HEK293 (cell line): Measurements from ENCODE around the gene CRYBG2.
A peak's percentile ranks its signal among the peaks of the same experiment; 100 is the strongest.

ENCODE experiments used
- CTCF ChIA-PET: fragments of 350-600 bp; formaldehyde crosslinking; extraction: SDS; loops from one replicate; lab custom pipeline; 2021; ENCODE audit warnings: antibody characterized with exemption; lab: Yijun Ruan, JAX
- POLR2A ChIA-PET: fragments of 300-600 bp; formaldehyde crosslinking; extraction: SDS; loops from one replicate; lab custom pipeline; 2020; ENCODE audit warnings: antibody characterized with exemption, inconsistent platforms; lab: Yijun Ruan, JAX
- H3K27ac ChIP-seq: fragments of 200-500 bp; sonication (Bioruptor generic); 2 replicates; pipeline ENCODE4 v1.5.1; 2014; ENCODE audit warnings: low read depth, low read length, control low read depth, inconsistent platforms; ENCODE audit errors: extremely low read depth
- H3K36me3 ChIP-seq, 2 experiments: fragments of 200-500 bp in 1 of 2; sonication (Bioruptor generic) in 1 of 2; 1 replicate in 1 of 2; 2 replicates in 1 of 2; pipeline ENCODE4 v1.5.1; 2014 to 2017; ENCODE audit warnings: inconsistent platforms in 2 of 2, low read length in 2 of 2; ENCODE audit not compliant: control insufficient read depth in 2 of 2, insufficient read depth in 1 of 2
- H3K4me1 ChIP-seq: fragments of 200-500 bp; sonication (Bioruptor generic); 2 replicates; pipeline ENCODE4 v1.5.1; 2014; ENCODE audit warnings: mild to moderate bottlenecking, low read length, inconsistent platforms; ENCODE audit not compliant: control insufficient read depth, insufficient read depth
- H3K4me3 ChIP-seq: 2 replicates; pipeline ENCODE4 v1.5.1; 2011; ENCODE audit warnings: low read depth, mild to moderate bottlenecking, control low read depth, low read length, moderate library complexity
- H3K9me3 ChIP-seq: fragments of 200-500 bp; sonication (Bioruptor generic); 2 replicates; pipeline ENCODE4 v1.5.1; 2014; ENCODE audit warnings: low read depth, low read length, inconsistent platforms; ENCODE audit not compliant: control insufficient read depth, insufficient read depth
- MYNN ChIP-seq: fragments of 450-650 bp; formaldehyde crosslinking; IDR thresholded peaks from 2 replicates; pipeline ENCODE4 v1.5.1; 2016; ENCODE audit warnings: missing biosample characterization, missing genetic modification characterization, borderline replicate concordance
- SCRT1 ChIP-seq: fragments of 450-650 bp; formaldehyde crosslinking; IDR thresholded peaks from 2 replicates; pipeline ENCODE4 v1.5.1; 2016; ENCODE audit warnings: missing biosample characterization, missing genetic modification characterization, borderline replicate concordance
- SP2 ChIP-seq: fragments of 450-650 bp; formaldehyde crosslinking; IDR thresholded peaks from 2 replicates; pipeline ENCODE4 v1.5.1; 2016; ENCODE audit warnings: missing biosample characterization, missing genetic modification characterization
- SP3 ChIP-seq: fragments of 450-650 bp; formaldehyde crosslinking; IDR thresholded peaks from 2 replicates; pipeline ENCODE4 v1.5.1; 2016; ENCODE audit warnings: missing biosample characterization, missing genetic modification characterization
- YY2 ChIP-seq: fragments of 450-650 bp; formaldehyde crosslinking; IDR thresholded peaks from 2 replicates; pipeline ENCODE4 v1.5.1; 2016; ENCODE audit warnings: missing biosample characterization, missing genetic modification characterization
- ZBTB20 ChIP-seq: fragments of 450-650 bp; formaldehyde crosslinking; IDR thresholded peaks from 2 replicates; pipeline ENCODE4 v1.5.1; 2016; ENCODE audit warnings: missing biosample characterization, missing genetic modification characterization
- ZBTB6 ChIP-seq: fragments of 450-650 bp; formaldehyde crosslinking; IDR thresholded peaks from 2 replicates; pipeline ENCODE4 v1.5.1; 2017; ENCODE audit warnings: missing biosample characterization, missing genetic modification characterization
- ZIC2 ChIP-seq: fragments of 450-650 bp; formaldehyde crosslinking; IDR thresholded peaks from 2 replicates; pipeline ENCODE4 v1.5.1; 2016; ENCODE audit warnings: missing biosample characterization, missing genetic modification characterization
- ZNF148 ChIP-seq: fragments of 450-650 bp; formaldehyde crosslinking; IDR thresholded peaks from 2 replicates; pipeline ENCODE4 v1.5.0; 2017; ENCODE audit warnings: missing biosample characterization, missing genetic modification characterization, borderline replicate concordance
- ZNF423 ChIP-seq: fragments of 450-650 bp; formaldehyde crosslinking; IDR thresholded peaks from 2 replicates; pipeline ENCODE4 v1.5.1; 2016; ENCODE audit warnings: missing biosample characterization, missing genetic modification characterization
- ZNF449 ChIP-seq: fragments of 450-650 bp; formaldehyde crosslinking; IDR thresholded peaks from 2 replicates; pipeline ENCODE4 v1.5.1; 2017; ENCODE audit warnings: missing biosample characterization, mild to moderate bottlenecking, missing genetic modification characterization, moderate library complexity
- ZNF501 ChIP-seq: fragments of 450-650 bp; formaldehyde crosslinking; IDR thresholded peaks from 2 replicates; pipeline ENCODE4 v1.5.1; 2016; ENCODE audit warnings: missing biosample characterization, missing genetic modification characterization
- ZNF571 ChIP-seq: fragments of 450-650 bp; formaldehyde crosslinking; IDR thresholded peaks from 2 replicates; pipeline ENCODE4 v1.5.0; 2017; ENCODE audit warnings: missing biosample characterization, missing genetic modification characterization
- ZNF585B ChIP-seq: fragments of 450-650 bp; formaldehyde crosslinking; IDR thresholded peaks from 2 replicates; pipeline ENCODE4 v1.5.1; 2016; ENCODE audit warnings: missing biosample characterization, missing genetic modification characterization
- ZNF596 ChIP-seq: fragments of 450-650 bp; IDR thresholded peaks from 2 replicates; pipeline ENCODE4 v1.5.0; 2018; ENCODE audit warnings: missing biosample characterization, mild to moderate bottlenecking, missing genetic modification characterization, moderate library complexity
- ZNF792 ChIP-seq: fragments of 450-650 bp; formaldehyde crosslinking; IDR thresholded peaks from 2 replicates; pipeline ENCODE4 v1.5.1; 2016; ENCODE audit warnings: missing biosample characterization, missing genetic modification characterization
- TF ChIP-seq, protein P1 (sequence below): fragments of 450-650 bp; formaldehyde crosslinking; IDR thresholded peaks from 2 replicates; pipeline ENCODE4 v1.5.1; 2016; ENCODE audit warnings: missing biosample characterization, missing genetic modification characterization

CRYBG2 gene

DNA sequence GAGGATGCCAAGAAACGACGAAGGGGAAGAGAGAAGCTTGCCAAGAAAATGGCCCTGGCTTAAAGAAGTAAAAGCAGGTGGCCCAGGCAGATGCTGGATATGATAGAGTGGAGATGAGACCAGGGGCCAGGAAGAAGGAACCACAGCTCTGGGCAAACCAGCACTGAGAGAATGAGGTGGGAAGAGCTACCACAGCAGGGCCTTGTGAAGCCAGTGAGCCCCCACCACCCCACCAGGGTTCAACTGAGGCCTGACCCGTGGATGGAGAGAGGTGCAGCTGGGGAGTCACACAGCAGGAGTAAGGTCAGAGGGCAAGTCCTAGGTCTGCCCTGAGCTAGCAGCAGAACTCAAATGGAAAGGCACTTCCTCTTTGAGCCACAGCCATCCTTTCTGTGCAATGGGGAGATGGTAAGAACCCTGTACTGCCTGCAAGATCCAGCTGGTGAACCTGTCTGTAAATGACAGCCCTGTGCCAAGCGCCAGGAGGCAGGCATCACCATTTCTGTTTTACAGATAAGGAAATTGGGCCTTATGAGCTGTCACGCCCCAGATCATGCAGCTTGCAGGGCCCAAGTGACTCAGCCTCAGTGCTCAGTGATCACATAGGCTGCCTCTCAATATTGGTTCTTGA is 65.5 kb downstream of the CRYBG2 start:
- Histone ChIP-seq H3K4me1 (no peaks in the 10 kb centered on the region), H3K4me3 (no peak overlapping the region)
- TF ChIP-seq SP3 (tag by site-specific recombination) = no peak
- TF ChIP-seq ZBTB20 (tag by site-specific recombination) = peak; percentile 76
- no peak for TF ChIP-seq ZIC2
- TF ChIP-seq, all 188 proteins: peak for 1
- POLR2A ChIA-PET = interaction anchor here (0.7 to 1.6 kb wide), 2 partner anchors 26 to 118 kb away, joined by 3 read pairs; no protein-coding TSS in a partner anchor
- CTCF ChIA-PET = interaction anchor here (0.6 to 10.2 kb wide), 9 partner anchors 9 to 1073 kb away, joined by 3 to 203 read pairs (median 4); partner anchors contain the start of gene CD52
- Histone ChIP-seq H3K9me3 (no peaks in the 10 kb centered on the region), H3K27ac (no peak overlapping the region), H3K36me3 (peaks cover 0 to 7% of the 10 kb centered on the region in 2 experiments; a peak in 1 of 3 replicates)

GRCh38 chr1:26287811-26288210 is 66.1 kb downstream of the CRYBG2 start:
- POLR2A ChIA-PET = no interaction called here
- no peak for TF ChIP-seq ZNF449 (tag by site-specific recombination)
- TF ChIP-seq, protein P1, sequence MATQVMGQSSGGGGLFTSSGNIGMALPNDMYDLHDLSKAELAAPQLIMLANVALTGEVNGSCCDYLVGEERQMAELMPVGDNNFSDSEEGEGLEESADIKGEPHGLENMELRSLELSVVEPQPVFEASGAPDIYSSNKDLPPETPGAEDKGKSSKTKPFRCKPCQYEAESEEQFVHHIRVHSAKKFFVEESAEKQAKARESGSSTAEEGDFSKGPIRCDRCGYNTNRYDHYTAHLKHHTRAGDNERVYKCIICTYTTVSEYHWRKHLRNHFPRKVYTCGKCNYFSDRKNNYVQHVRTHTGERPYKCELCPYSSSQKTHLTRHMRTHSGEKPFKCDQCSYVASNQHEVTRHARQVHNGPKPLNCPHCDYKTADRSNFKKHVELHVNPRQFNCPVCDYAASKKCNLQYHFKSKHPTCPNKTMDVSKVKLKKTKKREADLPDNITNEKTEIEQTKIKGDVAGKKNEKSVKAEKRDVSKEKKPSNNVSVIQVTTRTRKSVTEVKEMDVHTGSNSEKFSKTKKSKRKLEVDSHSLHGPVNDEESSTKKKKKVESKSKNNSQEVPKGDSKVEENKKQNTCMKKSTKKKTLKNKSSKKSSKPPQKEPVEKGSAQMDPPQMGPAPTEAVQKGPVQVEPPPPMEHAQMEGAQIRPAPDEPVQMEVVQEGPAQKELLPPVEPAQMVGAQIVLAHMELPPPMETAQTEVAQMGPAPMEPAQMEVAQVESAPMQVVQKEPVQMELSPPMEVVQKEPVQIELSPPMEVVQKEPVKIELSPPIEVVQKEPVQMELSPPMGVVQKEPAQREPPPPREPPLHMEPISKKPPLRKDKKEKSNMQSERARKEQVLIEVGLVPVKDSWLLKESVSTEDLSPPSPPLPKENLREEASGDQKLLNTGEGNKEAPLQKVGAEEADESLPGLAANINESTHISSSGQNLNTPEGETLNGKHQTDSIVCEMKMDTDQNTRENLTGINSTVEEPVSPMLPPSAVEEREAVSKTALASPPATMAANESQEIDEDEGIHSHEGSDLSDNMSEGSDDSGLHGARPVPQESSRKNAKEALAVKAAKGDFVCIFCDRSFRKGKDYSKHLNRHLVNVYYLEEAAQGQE (tag by site-specific recombination) = no peak
- no peak for TF ChIP-seq SP2
- TF ChIP-seq ZBTB6 (tag by site-specific recombination) = no peak
- no peak for TF ChIP-seq YY2
- TF ChIP-seq ZNF792 (tag by site-specific recombination) = no peak
- no peak for TF ChIP-seq ZNF501
- TF ChIP-seq ZNF423 (tag by site-specific recombination) = no peak
- TF ChIP-seq ZNF148 (tag by site-specific recombination) = no peak
- no peak for TF ChIP-seq ZNF571
- no peak for TF ChIP-seq ZNF596 (tag by site-specific recombination)
- TF ChIP-seq ZNF585B = no peak
- TF ChIP-seq SCRT1 (tag by site-specific recombination) = no peak
- TF ChIP-seq MYNN (tag by site-specific recombination) = no peak
- H3K4me1 ChIP-seq = no peaks in the 10 kb centered on the region

More at GRCh38 chr1:26287811-26288210, 66.1 kb downstream of the CRYBG2 start:
- H3K36me3 ChIP-seq = peaks cover 0 to 10% of the 10 kb centered on the region in 2 experiments; a peak in 1 of 3 replicates
- H3K27ac ChIP-seq = no peak overlapping the region
- no peak overlapping the region for H3K4me3 ChIP-seq
- no peaks in the 10 kb centered on the region for H3K9me3 ChIP-seq
- CTCF ChIA-PET = interaction anchor here (1.2 to 10.2 kb wide), 4 partner anchors 30 to 129 kb away, joined by 3 to 203 read pairs (median 25); partner anchors contain the start of gene CD52
